Body of pancreas (tissue), 4 donors: Measurements from ENCODE around the gene KCNJ6.

Experiments used
- POLR2A ChIP-seq, 3 donors: fragments of 450-650 bp; IDR thresholded peaks; one replicate each; pipeline ENCODE4 v1.6.1; 2016; ENCODE audit warnings: antibody characterized with exemption in 3 of 3, mild to moderate bottlenecking in 2 of 3
- TF ChIP-seq, protein P1 (sequence below), 7 experiments: fragments of 450-650 bp in 4 of 7; fragments of 200-600 bp in 3 of 7; sonication (generic) in 3 of 7; IDR thresholded peaks; one replicate each; pipeline ENCODE4 v1.5.1; 2016 to 2019; ENCODE audit warnings: antibody characterized with exemption in 7 of 7

- TF ChIP-seq, protein P1, sequence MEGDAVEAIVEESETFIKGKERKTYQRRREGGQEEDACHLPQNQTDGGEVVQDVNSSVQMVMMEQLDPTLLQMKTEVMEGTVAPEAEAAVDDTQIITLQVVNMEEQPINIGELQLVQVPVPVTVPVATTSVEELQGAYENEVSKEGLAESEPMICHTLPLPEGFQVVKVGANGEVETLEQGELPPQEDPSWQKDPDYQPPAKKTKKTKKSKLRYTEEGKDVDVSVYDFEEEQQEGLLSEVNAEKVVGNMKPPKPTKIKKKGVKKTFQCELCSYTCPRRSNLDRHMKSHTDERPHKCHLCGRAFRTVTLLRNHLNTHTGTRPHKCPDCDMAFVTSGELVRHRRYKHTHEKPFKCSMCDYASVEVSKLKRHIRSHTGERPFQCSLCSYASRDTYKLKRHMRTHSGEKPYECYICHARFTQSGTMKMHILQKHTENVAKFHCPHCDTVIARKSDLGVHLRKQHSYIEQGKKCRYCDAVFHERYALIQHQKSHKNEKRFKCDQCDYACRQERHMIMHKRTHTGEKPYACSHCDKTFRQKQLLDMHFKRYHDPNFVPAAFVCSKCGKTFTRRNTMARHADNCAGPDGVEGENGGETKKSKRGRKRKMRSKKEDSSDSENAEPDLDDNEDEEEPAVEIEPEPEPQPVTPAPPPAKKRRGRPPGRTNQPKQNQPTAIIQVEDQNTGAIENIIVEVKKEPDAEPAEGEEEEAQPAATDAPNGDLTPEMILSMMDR (IDR thresholded peaks at IDR 0.05), result no peak
- TF ChIP-seq POLR2A (IDR thresholded peaks at IDR 0.05), result no peak
These were observed 271.6 kb downstream of the KCNJ6 start for GRCh38 chr21:37644636-37645035.
